GM18870 (cell line): Measurements from ENCODE around the gene SFT2D3.

Experiments
- ATAC-seq: cut with Tn5 transposase; IDR thresholded peaks from one replicate; pipeline ENCODE4 v1.9.1; 2021; ENCODE audit warnings: moderate library complexity; ENCODE audit not compliant: unreplicated experiment

The SFT2D3 gene

GRCh38 chr2:127737892-127738291 is 36.6 kb downstream of the SFT2D3 start:
- no peak for ATAC-seq

- ATAC-seq = no peak
Observed at GRCh38 chr2:127739800-127740199, 38.5 kb downstream of the SFT2D3 start.

- no peak for ATAC-seq
Observed at GRCh38 chr2:127740665-127741288, 39.5 kb downstream of the SFT2D3 start.

- no peak for ATAC-seq
Observed at GRCh38 chr2:127743477-127744026, 42.3 kb downstream of the SFT2D3 start.

GRCh38 chr2:127747621-127748020 is 46.3 kb downstream of the SFT2D3 start:
- ATAC-seq = no peak

- ATAC-seq = peak; percentile 99
Observed at GRCh38 chr2:127749537-127749936, 48.2 kb downstream of the SFT2D3 start.

GRCh38 chr2:127753374-127753773 is 52.1 kb downstream of the SFT2D3 start:
- no peak for ATAC-seq

- ATAC-seq = no peak
Observed at GRCh38 chr2:127754186-127754585, 52.9 kb downstream of the SFT2D3 start.
